HG03025 (cell line): Measurements from ENCODE around the gene UQCRQ.

Experiments used
- ATAC-seq: cut with Tn5 transposase; IDR thresholded peaks from one replicate; pipeline ENCODE4 v1.9.1; 2021; ENCODE audit warnings: mild to moderate bottlenecking, moderate library complexity; ENCODE audit not compliant: unreplicated experiment, low FRiP score

The UQCRQ gene

GRCh38 chr5:132865668-132866341 lies 637 bp upstream of the UQCRQ start:
- no peak for ATAC-seq

GRCh38 chr5:132867046-132867451 lies 607 bp downstream of the UQCRQ start:
- no peak for ATAC-seq

GRCh38 chr5:132868754-132869153 lies 2.3 kb downstream of the UQCRQ start:
- no peak for ATAC-seq

- ATAC-seq = no peak
Observed at GRCh38 chr5:132870801-132871200, 4.4 kb downstream of the UQCRQ start.

GRCh38 chr5:132871459-132872284 lies 5.2 kb downstream of the UQCRQ start:
- no peak for ATAC-seq

GRCh38 chr5:132872788-132873118 lies 6.3 kb downstream of the UQCRQ start:
- ATAC-seq = no peak

- no peak for ATAC-seq
Observed at GRCh38 chr5:132873119-132873929, 6.9 kb downstream of the UQCRQ start, which contains the start of gene LEAP2. Gene LEAP2 (plus strand): TSS chr5:132873668. CDS start chr5:132873695, 27 bp downstream.

GRCh38 chr5:132873930-132874271 lies 7.5 kb downstream of the UQCRQ start:
- ATAC-seq = no peak

GRCh38 chr5:132876020-132876759 lies 9.7 kb downstream of the UQCRQ start:
- ATAC-seq = no peak

GRCh38 chr5:132877466-132877865 lies 11.0 kb downstream of the UQCRQ start:
- no peak for ATAC-seq

GRCh38 chr5:132877938-132878337 lies 11.5 kb downstream of the UQCRQ start:
- ATAC-seq = no peak

- no peak for ATAC-seq
Observed at GRCh38 chr5:132883261-132883834, 16.9 kb downstream of the UQCRQ start.

- ATAC-seq = no peak
Observed at GRCh38 chr5:132884548-132884947, 18.1 kb downstream of the UQCRQ start.

GRCh38 chr5:132886064-132886823 lies 19.8 kb downstream of the UQCRQ start:
- no peak for ATAC-seq

GRCh38 chr5:132887283-132887682 lies 20.8 kb downstream of the UQCRQ start:
- no peak for ATAC-seq

GRCh38 chr5:132889501-132889900 lies 23.1 kb downstream of the UQCRQ start:
- no peak for ATAC-seq

- ATAC-seq = no peak
Observed at GRCh38 chr5:132890817-132891216, 24.4 kb downstream of the UQCRQ start.

GRCh38 chr5:132895719-132896305 lies 29.4 kb downstream of the UQCRQ start:
- ATAC-seq = no peak

- no peak for ATAC-seq
Observed at GRCh38 chr5:132896685-132897084, 30.2 kb downstream of the UQCRQ start.
